Stimulated activated CD8-positive, alpha-beta memory T cell treated with anti-CD3 and anti-CD28 coated beads, Interleukin-4, amount 100 ng/mL, for 1 hour (primary cell): ENCODE results near the gene PSMF1.
"Not testable (repeated sequence)": the region's sequence is repeated elsewhere in the genome, so short reads cannot be mapped to it uniquely, and the experiment has no call there.

Experiments used
- DNase-seq, 2 donors: peaks; one replicate each; pipeline ENCODE4 v3.0.0-alpha.2; 2020; ENCODE audit warnings: low read depth in 2 of 2, low spot score in 1 of 2

PSMF1 gene

DNA sequence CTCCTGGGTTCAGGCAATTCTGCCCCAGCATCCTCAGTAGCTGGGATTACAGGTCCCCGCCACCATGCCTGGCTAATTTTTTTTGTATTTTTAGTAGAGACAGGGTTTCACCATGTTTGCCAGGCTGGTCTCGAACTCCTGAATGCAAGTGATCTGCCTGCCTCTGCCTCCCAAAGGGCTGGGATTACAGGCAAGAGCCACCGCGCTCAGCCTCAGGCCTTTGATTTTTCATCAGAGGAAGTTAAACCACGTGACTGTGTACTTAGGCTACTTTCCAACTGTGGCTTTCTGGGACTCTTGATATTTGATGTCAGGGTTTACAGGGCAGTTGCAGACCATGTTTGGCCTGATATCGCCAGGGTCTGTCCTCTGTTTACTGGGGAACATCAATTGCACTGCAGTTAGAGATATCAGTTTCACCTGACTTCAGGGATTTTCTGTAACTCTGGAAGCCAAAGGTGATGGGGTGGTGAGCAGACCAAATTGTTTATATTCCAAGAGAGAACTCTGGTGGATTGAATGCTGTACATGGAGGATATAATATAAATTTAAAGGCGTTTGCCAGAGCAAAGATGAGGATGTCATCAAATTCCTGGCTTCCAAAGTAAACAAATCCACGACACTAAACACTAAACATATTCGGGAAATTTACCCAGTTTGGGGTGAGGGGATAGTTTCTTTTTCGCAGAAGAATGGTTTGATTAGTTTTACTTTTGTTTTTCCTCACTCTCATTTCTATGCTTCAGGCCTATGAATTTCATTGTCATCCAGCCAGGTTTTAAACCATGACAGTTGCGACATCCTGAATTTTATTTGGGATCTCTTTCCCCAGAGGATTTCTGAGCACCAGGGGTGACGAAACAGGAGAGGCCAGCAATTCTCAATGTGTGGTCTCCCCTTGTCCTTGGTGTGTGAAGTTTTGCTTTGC is 4.2 kb downstream of the PSMF1 start:
- DNase-seq: no peak

DNA sequence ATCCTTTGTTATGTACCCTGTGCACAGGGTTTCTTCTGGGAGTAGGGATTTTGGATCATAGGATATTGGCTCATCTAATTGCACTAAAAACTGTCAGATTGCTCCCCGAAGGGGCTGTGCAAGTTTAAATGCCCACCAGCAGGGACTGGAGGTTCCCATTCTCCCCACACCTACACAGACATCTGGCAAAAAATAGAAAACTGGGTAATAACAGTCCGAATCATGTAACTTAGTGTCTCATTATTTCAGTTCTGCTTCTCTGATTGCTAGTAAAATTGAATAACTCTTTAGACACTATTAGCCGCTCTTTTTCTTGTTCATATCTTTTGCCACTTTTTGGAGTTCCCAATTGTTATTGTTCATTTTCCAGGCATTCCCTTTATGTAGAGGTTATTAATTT is 5.3 kb downstream of the PSMF1 start:
- no peak for DNase-seq

DNA sequence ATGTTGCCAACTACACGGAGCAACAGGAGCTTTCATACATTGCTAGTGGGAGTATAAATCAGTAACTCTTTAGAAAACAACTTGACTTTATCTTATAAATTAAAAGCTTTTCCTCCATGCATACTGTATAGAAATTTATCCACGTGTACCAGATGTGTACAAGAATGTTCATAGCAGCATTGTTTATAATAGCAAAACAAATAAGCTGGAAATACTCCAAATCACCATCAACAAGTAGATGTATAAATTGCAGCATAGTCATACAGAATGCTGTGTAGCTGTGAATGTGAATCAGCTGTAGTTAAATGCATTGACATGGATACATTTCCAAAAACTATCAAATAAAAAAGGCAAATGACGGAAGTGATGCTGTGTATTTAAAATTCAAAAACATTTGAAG is 6.0 kb downstream of the PSMF1 start:
- DNase-seq: no peak

DNA sequence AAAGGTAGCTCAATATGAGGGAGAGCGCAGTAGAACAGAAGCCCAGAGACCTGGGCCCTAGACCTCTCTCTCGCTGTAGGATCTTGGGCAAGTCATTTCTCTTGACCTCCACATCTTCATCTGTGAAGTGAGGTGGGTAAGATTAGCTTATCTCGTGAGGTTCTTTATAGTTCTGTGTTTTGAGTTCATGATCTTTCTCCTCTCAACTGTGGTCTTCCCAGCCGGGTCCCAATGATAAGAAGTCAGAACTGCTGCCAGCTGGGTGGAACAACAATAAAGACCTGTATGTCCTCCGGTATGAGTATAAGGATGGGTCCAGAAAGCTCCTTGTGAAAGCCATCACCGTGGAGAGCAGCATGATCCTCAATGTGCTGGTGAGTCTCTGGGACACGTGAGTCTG is 6.9 kb downstream of the PSMF1 start:
- no peak for DNase-seq

DNA sequence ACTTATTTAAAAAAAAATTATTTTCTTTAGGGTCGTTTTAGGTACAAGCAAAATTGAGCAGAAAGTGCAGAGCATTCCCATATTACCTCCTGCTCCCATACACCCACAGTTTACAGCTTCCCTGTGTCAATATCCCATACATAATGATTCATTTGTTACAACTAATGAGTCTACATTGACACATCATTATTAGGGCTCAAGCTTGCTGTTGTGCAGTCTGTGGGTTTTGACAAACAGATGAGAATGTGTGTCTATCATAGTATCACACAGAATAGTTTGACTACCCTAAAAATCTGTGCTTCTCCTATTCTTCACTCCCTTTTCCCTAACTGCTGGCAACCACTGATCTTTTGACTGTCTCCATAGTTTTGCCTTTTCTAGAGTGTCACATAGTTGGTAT is 9.4 kb downstream of the PSMF1 start:
- no peak for DNase-seq

DNA sequence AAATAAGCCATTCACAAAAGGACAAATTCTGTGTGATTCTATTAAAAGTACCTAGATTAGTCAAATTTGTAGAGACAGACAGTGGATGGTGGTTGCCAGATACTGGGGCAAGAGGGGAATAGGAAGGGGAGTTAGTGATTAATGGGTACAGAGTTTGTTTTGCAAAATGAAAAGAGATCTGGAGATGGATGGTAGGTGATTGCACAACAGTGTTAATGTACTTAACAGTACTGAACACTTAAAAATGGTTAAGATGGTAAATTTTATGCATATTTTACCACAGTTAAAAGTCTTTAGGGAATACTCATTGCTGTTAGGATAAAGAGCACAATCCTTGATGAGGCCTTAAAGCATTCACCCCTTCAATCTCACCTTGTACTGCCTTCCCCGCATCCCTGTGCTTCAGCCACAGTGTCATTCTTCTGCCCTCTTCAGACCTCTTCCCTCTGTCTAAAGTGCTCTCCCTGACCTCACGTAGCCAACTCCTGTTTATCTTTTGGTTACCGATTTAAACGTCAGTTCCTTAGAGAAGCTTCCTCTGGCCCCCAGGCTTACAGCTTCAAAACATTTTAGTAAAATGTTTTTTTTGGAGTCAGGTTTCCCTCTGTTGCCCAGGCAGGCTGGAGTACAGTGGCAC is 11.8 kb downstream of the PSMF1 start:
- no peak for DNase-seq

DNA sequence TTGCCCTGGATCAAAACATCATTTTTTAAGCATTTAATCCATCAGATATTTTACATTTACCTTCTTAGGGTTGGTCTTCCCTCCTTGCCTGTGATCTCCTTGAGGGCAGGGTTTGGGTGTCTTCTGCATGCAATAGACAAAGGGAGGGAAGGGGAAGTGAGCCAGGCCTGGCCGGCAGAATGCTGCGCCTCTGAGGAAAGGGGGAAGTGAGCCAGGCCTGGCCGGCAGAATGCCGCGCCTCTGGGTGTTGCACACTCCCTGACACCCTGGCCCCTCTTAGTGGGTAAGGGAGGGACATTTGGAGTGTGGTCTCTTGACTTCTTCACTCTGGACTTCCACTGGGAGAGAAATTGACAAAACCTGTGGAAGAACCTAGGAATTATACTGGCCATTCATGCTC is 12.4 kb downstream of the PSMF1 start:
- no peak for DNase-seq

DNA sequence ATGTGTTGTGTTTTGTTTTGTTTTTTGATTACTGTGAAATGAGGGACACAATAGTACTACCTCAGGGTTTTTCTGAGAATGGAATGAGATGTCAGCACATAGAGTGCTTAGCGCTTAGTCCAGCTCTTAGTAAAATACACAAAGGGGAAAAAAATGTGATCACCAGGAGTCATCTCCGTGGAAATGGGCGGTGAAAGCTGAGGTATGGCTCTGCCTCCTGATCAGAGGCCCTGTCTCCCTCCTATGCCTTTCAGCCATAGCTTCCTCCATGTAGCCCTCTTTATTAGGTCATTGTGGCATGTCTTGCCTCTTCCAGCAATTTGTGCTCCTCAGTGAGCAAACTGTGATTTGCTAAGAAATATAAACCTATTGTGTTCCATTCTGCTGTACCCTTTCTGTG is 13.0 kb downstream of the PSMF1 start:
- DNase-seq: no peak

DNA sequence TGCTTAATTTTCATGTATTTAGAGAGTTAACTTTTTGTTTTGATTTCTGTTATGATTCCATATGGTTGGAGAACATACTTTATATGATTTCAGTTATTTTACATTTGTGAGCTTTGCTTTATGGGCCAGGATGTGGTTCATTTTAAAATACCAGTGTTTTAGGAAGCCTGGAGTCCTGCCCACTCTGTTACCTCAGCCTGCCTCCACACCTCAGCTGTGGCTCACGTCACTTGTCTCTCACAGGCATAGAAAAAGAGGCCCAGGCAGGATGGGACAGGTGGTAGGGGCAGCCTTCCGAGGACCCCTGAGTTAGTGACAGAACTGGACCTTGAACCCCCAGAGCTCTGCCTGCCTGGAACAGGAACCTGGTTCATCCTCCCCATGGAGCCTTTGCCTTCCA is 16.0 kb downstream of the PSMF1 start:
- no peak for DNase-seq

DNA sequence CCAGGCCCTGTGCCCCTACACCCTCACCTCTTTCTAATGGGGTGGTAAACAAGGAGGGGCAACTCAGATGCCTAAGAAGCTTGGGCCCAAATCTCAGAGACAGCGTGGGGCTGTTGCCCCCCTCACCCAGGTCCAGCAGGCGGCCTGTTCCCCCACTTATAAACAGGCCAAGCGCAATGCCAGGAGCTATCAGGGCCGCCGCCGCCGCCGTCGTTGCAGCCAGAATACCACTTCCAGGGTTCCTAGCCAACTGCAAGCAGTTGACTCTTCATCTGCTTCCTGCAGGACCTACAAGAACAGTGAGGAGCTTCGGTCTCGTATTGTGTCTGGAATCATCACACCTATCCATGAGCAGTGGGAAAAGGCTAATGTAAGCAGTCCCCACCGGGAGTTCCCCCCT is 16.4 kb downstream of the PSMF1 start:
- no peak for DNase-seq

DNA sequence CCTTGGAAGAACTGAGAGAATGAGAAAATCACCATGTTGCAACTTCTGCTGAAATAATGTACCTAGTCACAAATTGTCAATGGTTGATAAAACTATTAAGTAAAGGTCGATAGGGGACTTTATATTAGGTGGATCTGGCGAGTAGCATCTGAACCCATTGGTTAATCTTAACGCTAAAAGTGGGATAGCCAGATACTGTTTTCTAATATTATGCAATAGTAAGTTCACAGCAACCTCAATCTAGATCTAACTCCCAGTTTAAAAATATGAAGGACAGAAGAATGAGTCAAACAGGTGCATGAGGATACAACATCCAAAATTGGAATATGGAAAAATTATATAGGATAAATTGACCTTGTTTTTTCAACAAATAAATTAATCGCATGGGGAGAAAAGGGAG is 18.8 kb downstream of the PSMF1 start:
- no peak for DNase-seq

DNA sequence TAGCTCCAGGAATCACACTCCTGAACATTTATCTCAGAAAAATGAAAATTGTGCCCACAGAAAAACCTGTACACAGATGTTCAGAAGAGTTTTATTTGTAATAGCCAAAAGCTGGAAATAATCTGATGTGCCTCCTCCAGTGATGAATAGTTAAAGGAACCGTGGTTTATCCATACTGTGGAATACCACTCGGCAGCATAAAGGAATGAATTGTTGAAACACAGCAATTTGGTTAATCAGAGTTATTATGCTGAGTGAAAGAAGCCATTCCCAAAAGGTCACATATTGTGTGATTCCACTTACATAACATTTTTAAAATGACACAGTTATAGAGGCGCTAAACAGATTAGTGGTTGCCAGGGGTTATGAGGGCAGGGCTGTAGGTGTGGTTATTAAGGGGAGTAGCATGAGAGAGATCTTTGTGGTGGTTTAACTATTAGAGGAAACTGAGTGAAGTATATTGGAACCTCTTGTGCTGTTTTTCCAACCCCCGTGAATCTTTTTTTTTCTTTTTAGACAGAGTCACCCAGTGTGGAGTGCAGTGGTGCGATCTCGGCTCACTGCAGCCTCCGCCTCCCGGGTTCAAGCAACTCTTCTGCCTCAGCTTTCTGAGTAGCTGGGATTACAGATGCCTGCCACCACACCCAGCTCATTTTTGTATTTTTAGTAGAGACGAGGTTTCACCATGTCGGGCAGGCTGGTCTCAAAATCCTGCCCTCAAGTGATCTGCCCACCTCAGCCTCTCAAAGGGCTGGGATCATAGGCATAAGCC is 26.2 kb downstream of the PSMF1 start:
- no peak for DNase-seq

DNA sequence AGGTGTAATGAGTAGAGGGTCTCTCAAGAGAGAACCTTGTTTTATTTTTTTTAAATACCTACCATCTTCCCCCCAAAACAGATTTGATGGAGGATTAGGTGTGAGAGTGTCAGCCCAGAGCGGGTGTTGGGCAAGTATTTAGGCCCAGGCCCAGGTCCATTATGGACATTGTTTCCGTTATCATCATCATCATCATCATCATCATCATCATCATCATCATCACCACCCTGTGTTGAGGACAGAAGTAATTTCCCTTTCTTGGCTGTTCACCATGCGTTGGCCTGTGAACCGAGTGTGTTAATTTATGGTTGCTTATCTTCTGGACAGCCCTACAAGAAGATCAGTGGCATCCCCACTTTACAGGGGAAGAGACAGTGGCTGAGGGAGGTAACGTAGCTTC is 28.6 kb downstream of the PSMF1 start:
- no peak for DNase-seq

DNA sequence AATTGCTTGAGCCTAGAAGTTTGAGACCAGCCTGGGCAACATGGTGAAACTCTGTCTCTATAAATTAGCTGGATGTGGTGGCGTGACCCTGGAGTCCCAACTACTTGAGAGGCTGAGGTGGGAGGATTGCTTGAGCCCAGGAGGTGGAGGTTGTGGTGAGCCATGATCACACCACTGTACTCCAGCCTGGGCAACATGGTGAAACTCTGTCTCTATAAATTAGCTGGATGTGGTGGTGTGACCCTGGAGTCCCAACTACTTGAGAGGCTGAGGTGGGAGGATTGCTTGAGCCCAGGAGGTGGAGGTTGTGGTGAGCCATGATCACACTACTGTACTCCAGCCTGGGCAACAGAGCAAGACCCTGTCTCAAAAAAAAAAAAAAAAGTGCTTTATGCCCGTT is 31.4 kb downstream of the PSMF1 start:
- DNase-seq: not testable (repeated sequence)

DNA sequence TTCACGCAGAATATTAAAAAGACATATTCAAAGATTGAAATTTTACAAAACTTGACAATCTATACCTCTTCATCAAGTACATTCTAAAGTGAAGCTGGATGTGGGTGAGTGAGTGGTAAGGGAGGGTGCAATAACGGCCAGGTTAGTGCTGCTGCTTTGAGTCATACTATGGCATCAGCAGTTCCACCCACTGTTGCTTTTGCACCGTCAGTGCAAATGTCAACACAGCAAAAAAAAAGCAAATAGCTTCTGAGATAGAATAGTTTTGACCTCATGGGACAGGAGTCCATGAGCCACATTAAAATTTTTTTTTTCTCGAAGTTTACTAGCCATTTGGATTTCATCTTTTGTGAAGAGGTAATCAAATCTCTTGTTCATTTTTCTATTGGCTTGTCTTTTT is 31.8 kb downstream of the PSMF1 start:
- DNase-seq: no peak

DNA sequence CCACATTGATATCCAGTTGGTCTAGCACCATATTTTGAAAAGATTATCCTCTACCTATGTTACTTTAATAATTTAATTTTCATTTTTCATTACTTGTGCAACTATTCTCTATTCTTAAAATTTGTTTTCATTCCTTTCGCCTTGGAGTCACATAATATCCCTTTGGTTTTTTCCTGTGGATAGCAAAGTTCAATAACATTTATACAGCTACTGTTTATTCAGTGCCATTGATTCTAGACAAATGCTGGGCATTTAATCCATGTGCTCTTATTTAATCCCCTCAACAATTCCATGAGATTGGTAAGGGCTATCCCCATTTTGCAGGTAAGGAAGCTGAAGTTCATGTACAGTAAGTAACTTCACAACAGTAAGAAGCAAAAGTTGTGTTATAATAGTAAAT is 32.6 kb downstream of the PSMF1 start:
- DNase-seq: no peak

DNA sequence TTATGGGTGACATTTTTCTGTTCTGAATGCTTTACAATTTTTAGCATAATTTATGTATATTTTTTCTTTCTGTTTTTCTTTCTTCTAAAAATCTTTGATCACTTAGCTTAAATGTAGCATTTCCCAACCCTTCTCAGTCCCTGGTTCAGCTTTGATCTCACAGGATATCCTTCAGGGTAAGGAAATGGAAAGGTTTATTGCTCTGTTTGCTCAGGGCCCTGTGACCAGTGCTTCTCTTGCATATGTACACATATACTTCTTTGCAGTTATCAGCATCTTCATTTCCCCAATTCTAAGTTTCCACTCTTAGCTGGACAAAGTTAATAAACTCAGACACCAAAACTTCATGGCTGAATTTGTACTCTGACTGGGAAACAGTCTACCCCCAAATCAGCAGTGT is 35.8 kb downstream of the PSMF1 start:
- no peak for DNase-seq

DNA sequence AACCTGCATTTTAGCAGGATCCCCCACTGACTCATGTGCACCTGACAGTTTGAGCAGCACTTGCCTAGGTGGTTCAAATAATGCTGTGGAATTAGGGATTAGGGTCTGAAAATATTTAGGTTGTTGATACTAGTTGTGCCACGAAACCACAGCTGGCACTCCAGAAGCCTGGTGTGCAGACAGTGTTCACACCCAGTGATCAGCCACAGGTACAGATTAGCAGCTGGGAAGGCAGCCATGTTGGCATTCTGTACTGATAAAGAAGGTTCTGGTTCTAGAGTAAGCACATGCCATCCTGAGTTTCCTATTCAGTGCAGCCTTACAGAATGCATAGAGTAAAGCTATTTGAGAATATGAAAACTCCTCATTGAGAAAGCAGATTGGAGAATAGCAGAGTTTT is 36.3 kb downstream of the PSMF1 start:
- no peak for DNase-seq

DNA sequence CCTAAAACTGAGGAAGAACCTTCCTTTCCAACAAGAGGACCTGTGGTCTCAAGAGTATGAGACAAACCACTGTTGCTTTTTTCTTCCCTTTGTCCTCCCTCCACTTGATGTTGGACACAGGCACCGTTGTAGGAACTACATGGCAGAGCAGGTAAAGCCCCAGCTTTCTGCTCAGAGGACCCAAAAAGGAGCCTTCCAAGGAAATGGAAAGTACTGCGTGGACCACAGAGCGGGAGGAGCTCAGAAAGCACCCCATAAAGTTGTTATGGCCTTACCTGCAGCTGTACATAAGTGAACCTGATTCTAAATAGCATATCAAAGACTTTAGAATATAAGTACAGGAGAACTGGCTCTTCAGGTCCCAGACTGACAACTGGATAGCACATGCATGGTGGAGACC is 36.9 kb downstream of the PSMF1 start:
- no peak for DNase-seq

DNA sequence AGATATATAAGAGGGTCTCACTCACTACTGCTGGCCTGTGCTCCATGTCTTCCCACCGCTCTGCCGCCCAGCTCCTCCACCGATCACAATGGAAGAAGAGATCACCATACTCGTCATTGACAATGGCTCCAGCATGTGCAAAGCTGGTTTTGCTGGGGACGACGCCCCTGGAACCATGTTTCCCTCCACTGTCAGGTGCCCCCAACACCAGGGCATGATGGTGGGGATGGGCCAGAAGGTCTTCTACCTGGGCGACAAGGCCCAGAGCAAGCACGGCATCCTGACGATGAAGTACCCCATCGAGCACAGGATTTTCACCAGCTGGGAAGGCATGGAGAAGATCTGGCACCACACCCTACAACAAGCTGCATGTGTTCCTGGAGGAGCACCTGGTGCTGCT is 42.1 kb downstream of the PSMF1 start:
- DNase-seq: no peak

DNA sequence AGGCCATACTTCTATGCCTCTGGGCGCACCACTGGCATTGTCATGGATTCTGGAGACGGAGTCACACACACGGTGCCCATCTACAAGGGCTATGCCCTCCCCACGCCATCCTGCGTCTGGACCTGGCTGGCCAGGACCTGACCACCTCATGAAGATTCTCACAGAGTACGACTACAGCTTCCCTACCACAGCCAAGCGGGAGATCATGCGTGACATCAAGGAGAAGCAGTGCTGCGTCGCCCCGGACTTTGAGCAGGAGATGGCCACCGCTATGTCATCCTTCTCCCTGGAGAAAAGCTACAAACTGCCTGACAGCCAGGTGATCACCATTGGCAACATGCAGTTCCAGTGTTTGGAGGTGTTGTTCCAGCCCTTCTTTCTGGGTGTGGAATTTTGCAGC is 42.6 kb downstream of the PSMF1 start:
- DNase-seq: no peak

DNA sequence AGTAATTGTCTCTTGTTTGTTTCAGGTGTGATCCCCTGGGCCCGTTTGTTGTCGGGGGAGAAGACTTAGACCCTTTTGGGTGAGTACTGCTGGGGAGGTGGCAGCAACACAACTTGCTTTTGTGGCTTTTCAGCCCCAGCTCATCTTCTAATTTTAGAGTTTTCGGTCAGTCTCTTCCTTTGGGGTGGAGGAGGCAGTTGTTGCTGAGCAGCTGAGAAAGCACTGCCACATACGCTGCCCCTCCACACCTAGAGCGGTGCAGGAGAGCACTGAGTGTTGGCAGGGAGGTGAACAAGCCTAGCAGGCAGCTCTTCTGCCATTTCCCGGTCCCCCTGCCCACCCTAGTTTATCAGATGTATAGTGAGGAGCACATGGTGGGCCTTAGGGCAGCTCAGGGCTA is 44.7 kb downstream of the PSMF1 start:
- no peak for DNase-seq
